Caco-2 (cell line): ENCODE measurements around the gene SRBD1. TPM values are rescaled to one million over a fixed set of nuclear protein-coding genes. Genes with fewer than 3 reads are reported as not detected.

Experiments
- BruUV-seq: library from RNA; stranded (reverse); fragments of 400-500 nt; replicated peaks from 2 replicates; lab custom pipeline; 2021; lab: Mats Ljungman, UMichigan
- CTCF ChIA-PET: fragments of 300-600 bp; sonication (Branson Sonifier 250); formaldehyde crosslinking; loops from one replicate; lab custom pipeline; 2022; ENCODE audit warnings: antibody characterized with exemption; lab: Charles Lee
- POLR2A ChIA-PET: fragments of 300-600 bp; sonication (Branson Sonifier 250); formaldehyde crosslinking; loops from one replicate; lab custom pipeline; 2022; ENCODE audit warnings: antibody characterized with exemption; lab: Charles Lee
- DNase-seq, 2 experiments: peaks; one replicate each; pipeline versions ENCODE4 v3.0.0 to v3.0.0-alpha.2; 2020 to 2022
- H3K27me3 ChIP-seq: replicated peaks from 2 replicates; pipeline ENCODE4 v1.6.0; 2011; ENCODE audit warnings: low read length; ENCODE audit not compliant: control insufficient read depth, insufficient read depth
- H3K36me3 ChIP-seq: 2 replicates; pipeline ENCODE4 v1.5.1; 2011; ENCODE audit warnings: low read length; ENCODE audit not compliant: control insufficient read depth, insufficient read depth
- H3K4me1 ChIP-seq: fragments of 250-450 bp; sonication (Bioruptor Pico); 2 replicates; pipeline ENCODE4 v1.5.1; 2020; ENCODE audit warnings: mild to moderate bottlenecking
- H3K4me3 ChIP-seq: 2 replicates; pipeline ENCODE4 v1.5.1; 2011; ENCODE audit warnings: low read depth, mild to moderate bottlenecking, control low read depth, low read length
- H3K9me3 ChIP-seq: fragments of 250-450 bp; sonication (Bioruptor Pico); 2 replicates; pipeline ENCODE4 v1.5.1; 2020; ENCODE audit warnings: mild to moderate bottlenecking, moderate library complexity
- H3K27ac Mint-ChIP-seq: one replicate; pipeline ENCODE4 v1.8.0; 2022; ENCODE audit warnings: mixed read lengths; ENCODE audit not compliant: unreplicated experiment
- H3K27me3 Mint-ChIP-seq: one replicate; pipeline ENCODE4 v1.8.0; 2022; ENCODE audit warnings: mixed read lengths; ENCODE audit not compliant: insufficient read depth, unreplicated experiment
- H3K36me3 Mint-ChIP-seq: one replicate; pipeline ENCODE4 v1.8.0; 2022; ENCODE audit warnings: mild to moderate bottlenecking, mixed read lengths; ENCODE audit not compliant: insufficient read depth, unreplicated experiment
- H3K4me1 Mint-ChIP-seq: one replicate; pipeline ENCODE4 v1.8.0; 2022; ENCODE audit warnings: low read depth, mixed read lengths; ENCODE audit not compliant: unreplicated experiment
- H3K4me3 Mint-ChIP-seq: one replicate; pipeline ENCODE4 v1.8.0; 2022; ENCODE audit warnings: mild to moderate bottlenecking, moderate library complexity, mixed read lengths; ENCODE audit not compliant: unreplicated experiment
- H3K9me3 Mint-ChIP-seq: one replicate; pipeline ENCODE4 v1.8.0; 2022; ENCODE audit warnings: mixed read lengths; ENCODE audit not compliant: unreplicated experiment
- CTCF ChIP-seq, 2 experiments: fragments of 200-600 bp in 1 of 2; IDR thresholded peaks; 1 replicate in 1 of 2; 2 replicates in 1 of 2; pipeline versions ENCODE4 v1.5.1 to v1.8.0; 2011 to 2022; ENCODE audit warnings: antibody characterized with exemption in 1 of 2, control low read depth in 1 of 2, inconsistent platforms in 1 of 2, low read depth in 1 of 2, low read length in 1 of 2, mild to moderate bottlenecking in 1 of 2, moderate library complexity in 1 of 2; ENCODE audit not compliant: insufficient read depth in 1 of 2, severe bottlenecking in 1 of 2, unreplicated experiment in 1 of 2
- intact Hi-C: fragments of 100-400 bp; cut with micrococcal nuclease; formaldehyde crosslinking; loops from one replicate; pipeline ENCODE4 v1.10.0; 2022; ENCODE audit not compliant: unreplicated experiment
- total RNA-seq: library from RNA; stranded (reverse); gene quantifications from 2 replicates; pipeline ENCODE4 v1.2.3, GENCODE V29; 2022

Gene SRBD1
- total RNA-seq, 1 experiment from 2014 or later: 15.8 TPM

DNA sequence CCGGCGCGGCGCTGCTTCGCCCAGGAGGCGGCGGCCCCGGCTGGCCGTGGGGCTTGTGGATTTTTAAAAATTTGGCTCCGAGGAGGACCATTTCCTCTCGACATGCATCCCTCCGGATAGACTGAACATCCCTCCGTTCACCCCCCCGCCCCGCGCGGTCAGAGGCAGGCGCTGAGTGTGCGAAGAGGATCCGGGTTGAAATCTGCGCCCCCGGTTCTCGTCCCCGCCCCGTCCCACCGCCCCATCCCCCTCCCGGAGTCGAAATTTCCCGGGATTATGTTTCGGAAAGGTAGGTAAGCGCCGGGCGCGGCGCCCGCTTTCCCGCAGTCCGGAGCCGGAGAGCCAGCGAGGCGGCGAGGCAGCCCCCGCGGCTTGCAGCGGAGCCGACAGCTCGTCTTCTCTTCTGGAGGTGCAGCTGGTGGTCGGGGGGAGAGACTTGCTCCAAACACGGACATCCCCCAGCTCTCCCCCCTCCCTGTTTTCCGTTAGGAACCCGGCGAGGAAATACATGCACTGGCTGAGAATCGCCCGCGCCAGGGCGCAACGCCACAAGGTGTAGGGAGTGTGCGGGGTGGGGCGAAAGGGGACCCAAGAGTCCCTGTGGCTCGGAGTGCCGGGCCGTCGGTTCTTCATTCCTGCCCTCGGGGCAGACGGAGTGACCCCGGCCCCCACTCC, 40.5 kb upstream of the SRBD1 start, which contains the start of gene PRKCE:
PRKCE (plus strand) TSS at position 261 of the 675 bp plus-strand sequence.
- H3K36me3 ChIP-seq: no peaks in the 10 kb centered on the region
- ChIA-PET CTCF (interaction anchor here (0.6 kb wide), 2 partner anchors 208 to 1308 kb away, joined by 4 to 7 read pairs; no protein-coding TSS in a partner anchor), POLR2A (no interaction called here)
- no peak for TF ChIP-seq CTCF (IDR thresholded peaks at IDR 0.05; ENCODE audit: insufficient read depth in 1 of 2, low read depth in 1 of 2, low read length in 1 of 2, severe bottlenecking in 1 of 2, unreplicated experiment in 1 of 2)
- peak; percentile 30 to 43 for DNase-seq
- H3K4me1 ChIP-seq: peaks cover 5% of the 10 kb centered on the region; the same call in 1 of the 2 replicates
- peaks cover 13% of the 10 kb centered on the region for H3K27me3 Mint-ChIP-seq
- H3K9me3 ChIP-seq: no peaks in the 10 kb centered on the region
- H3K4me3 ChIP-seq: peak within 1 kb of the TSS; percentile 70
- peak within 1 kb of the TSS; percentile 91 for H3K4me3 Mint-ChIP-seq
- intact Hi-C loops: no loop called here
- no peaks in the 10 kb centered on the region for H3K9me3 Mint-ChIP-seq
- H3K27ac Mint-ChIP-seq: peak within 1 kb of the TSS; percentile 82
- no peaks in the 10 kb centered on the region for H3K27me3 ChIP-seq
- no TSS peak for BruUV-seq
- peaks cover 14% of the 10 kb centered on the region for H3K4me1 Mint-ChIP-seq
- H3K36me3 Mint-ChIP-seq: peaks cover 14% of the 10 kb centered on the region

GRCh38 chr2:45650851-45651414, 39.9 kb upstream of the SRBD1 start:
- Mint-ChIP-seq H3K27me3 (peaks cover 13% of the 10 kb centered on the region), H3K4me1 (peaks cover 14% of the 10 kb centered on the region), H3K27ac (peak overlapping the region; percentile 82), H3K4me3 (peak overlapping the region; percentile 91), H3K9me3 (no peaks in the 10 kb centered on the region), H3K36me3 (peaks cover 14% of the 10 kb centered on the region)
- CTCF ChIA-PET: interaction anchor here (0.6 to 1.4 kb wide), 5 partner anchors 52 to 1941 kb away, joined by 3 to 6 read pairs (median 4); no protein-coding TSS in a partner anchor
- peak; percentile 37 to 49 for TF ChIP-seq CTCF (IDR thresholded peaks at IDR 0.05; ENCODE audit: insufficient read depth in 1 of 2, low read depth in 1 of 2, low read length in 1 of 2, severe bottlenecking in 1 of 2, unreplicated experiment in 1 of 2)
- H3K36me3 ChIP-seq: no peaks in the 10 kb centered on the region
- peaks cover 5% of the 10 kb centered on the region; the same call in 1 of the 2 replicates for H3K4me1 ChIP-seq
- no peaks in the 10 kb centered on the region for H3K27me3 ChIP-seq
- DNase-seq: peak; percentile 92
- H3K9me3 ChIP-seq: no peaks in the 10 kb centered on the region
- intact Hi-C loops: no loop called here
- POLR2A ChIA-PET: no interaction called here
- BruUV-seq: no TSS peak
- peak overlapping the region; percentile 70 for H3K4me3 ChIP-seq
